Epidermal melanocyte (primary cell): ENCODE data around the gene POU2AF1.

ENCODE experiments used
- DNase-seq: peaks from one replicate; pipeline ENCODE4 v3.0.0; 2011; ENCODE audit warnings: low spot score; ENCODE audit not compliant: insufficient read length

The POU2AF1 gene

GRCh38 chr11:111347723-111348115, 31.4 kb downstream of the POU2AF1 start:
- DNase-seq: no peak

- DNase-seq: no peak
Measured at GRCh38 chr11:111347002-111347722, 31.9 kb downstream of the POU2AF1 start.

- no peak for DNase-seq
Measured at GRCh38 chr11:111344032-111344431, 35.0 kb downstream of the POU2AF1 start.

- DNase-seq: no peak
Measured at GRCh38 chr11:111342329-111342728, 36.7 kb downstream of the POU2AF1 start.

- DNase-seq: no peak
Measured at GRCh38 chr11:111339758-111340388, 39.2 kb downstream of the POU2AF1 start.

GRCh38 chr11:111336582-111337256, 42.4 kb downstream of the POU2AF1 start:
- DNase-seq: no peak

- no peak for DNase-seq
Measured at GRCh38 chr11:111336062-111336461, 43.0 kb downstream of the POU2AF1 start.

- DNase-seq: no peak
Measured at GRCh38 chr11:111335549-111335948, 43.5 kb downstream of the POU2AF1 start.

- no peak for DNase-seq
Measured at GRCh38 chr11:111334532-111335502, 44.3 kb downstream of the POU2AF1 start.

- DNase-seq: no peak
Measured at GRCh38 chr11:111331711-111332479, 47.2 kb downstream of the POU2AF1 start.

GRCh38 chr11:111330234-111330893, 48.7 kb downstream of the POU2AF1 start:
- no peak for DNase-seq

- no peak for DNase-seq
Measured at GRCh38 chr11:111329306-111330204, 49.5 kb downstream of the POU2AF1 start.

- DNase-seq: no peak
Measured at GRCh38 chr11:111327908-111328624, 51.0 kb downstream of the POU2AF1 start.

GRCh38 chr11:111326824-111327223, 52.3 kb downstream of the POU2AF1 start:
- DNase-seq: no peak

GRCh38 chr11:111325259-111325658, 53.8 kb downstream of the POU2AF1 start:
- no peak for DNase-seq

- DNase-seq: no peak
Measured at GRCh38 chr11:111324277-111324720, 54.8 kb downstream of the POU2AF1 start.

GRCh38 chr11:111322534-111322933, 56.5 kb downstream of the POU2AF1 start:
- no peak for DNase-seq
